K562 (cell line): Measurements from ENCODE around the gene MGAT4B. TPM values are rescaled to one million over a fixed set of nuclear protein-coding genes. Genes with fewer than 3 reads are reported as not detected.
A peak's percentile ranks its signal among the peaks of the same experiment; 100 is the strongest.

ENCODE experiments used
- ATF3 ChIP-seq, 2 experiments: fragments of 450-650 bp in 1 of 2; sonication (generic) in 1 of 2; formaldehyde crosslinking in 1 of 2; IDR thresholded peaks in 1 of 2; conservative IDR thresholded peaks in 1 of 2; 2 replicates each; pipeline versions ENCODE4 v1.6.1 to v1.8.1; 2016 to 2023; ENCODE audit warnings: mild to moderate bottlenecking in 2 of 2, moderate library complexity in 2 of 2, inconsistent platforms in 1 of 2, missing genetic modification reagents in 1 of 2
- BACH1 ChIP-seq: fragments of 200-800 bp; sonication (Bioruptor generic); IDR thresholded peaks from 2 replicates; pipeline ENCODE4 v1.6.1; 2016; ENCODE audit warnings: missing genetic modification characterization, missing compliant biosample characterization
- BCL6 ChIP-seq: fragments of 250-450 bp; sonication (Bioruptor Pico); IDR thresholded peaks from 2 replicates; pipeline ENCODE4 v1.4.0; 2020
- BRD4 ChIP-seq: fragments of 200-600 bp; sonication (generic); IDR thresholded peaks from 2 replicates; pipeline ENCODE4 v1.6.1; 2017; ENCODE audit warnings: inconsistent platforms
- CBFB ChIP-seq: sonication (generic); formaldehyde crosslinking; IDR thresholded peaks from 2 replicates; pipeline ENCODE4 v1.4.0; 2020; ENCODE audit warnings: mild to moderate bottlenecking, missing genetic modification reagents
- CHD4 ChIP-seq: fragments of 200-600 bp; sonication (generic); IDR thresholded peaks from 3 replicates; pipeline ENCODE4 v1.6.1; 2012; ENCODE audit warnings: low read depth, mild to moderate bottlenecking, mixed read lengths, low read length, inconsistent platforms; ENCODE audit not compliant: insufficient read depth, insufficient replicate concordance, poor library complexity, severe bottlenecking
- CREB3 ChIP-seq: fragments of 450-650 bp; conservative IDR thresholded peaks from 2 replicates; pipeline ENCODE4 v1.6.1; 2016; ENCODE audit warnings: missing genetic modification characterization, low read depth, mild to moderate bottlenecking, missing compliant biosample characterization, moderate library complexity
- CSDE1 ChIP-seq, 2 experiments: fragments of 450-650 bp; IDR thresholded peaks; 2 replicates each; pipeline ENCODE4 v1.6.1; 2016; ENCODE audit warnings: mild to moderate bottlenecking in 1 of 2
- E2F8 ChIP-seq: fragments of 450-650 bp; IDR thresholded peaks from 2 replicates; pipeline ENCODE4 v1.7.1; 2018; ENCODE audit warnings: mild to moderate bottlenecking, low read depth; ENCODE audit not compliant: partially characterized antibody
- ETV5 ChIP-seq: sonication (generic); formaldehyde crosslinking; IDR thresholded peaks from 2 replicates; pipeline ENCODE4 v1.4.0; 2020; ENCODE audit warnings: low read depth, mild to moderate bottlenecking, missing genetic modification reagents
- HOXB6 ChIP-seq: fragments of 250-450 bp; sonication (Bioruptor Pico); IDR thresholded peaks from 2 replicates; pipeline ENCODE4 v1.5.1; 2022; ENCODE audit warnings: mild to moderate bottlenecking, borderline replicate concordance
- LEF1 ChIP-seq: fragments of 450-650 bp; IDR thresholded peaks from 2 replicates; pipeline ENCODE4 v1.6.1; 2016; ENCODE audit warnings: mild to moderate bottlenecking
- MED1 ChIP-seq: sonication (generic); formaldehyde crosslinking; IDR thresholded peaks from 2 replicates; pipeline ENCODE4 v1.8.1; 2023; ENCODE audit warnings: missing genetic modification reagents, borderline replicate concordance
- NCOA2 ChIP-seq, 2 experiments: fragments of 450-650 bp; IDR thresholded peaks; 2 replicates each; pipeline ENCODE4 v1.6.1; 2018; ENCODE audit warnings: mild to moderate bottlenecking in 2 of 2, moderate library complexity in 1 of 2; ENCODE audit not compliant: partially characterized antibody in 2 of 2
- POU5F1 ChIP-seq: fragments of 150-350 bp; IDR thresholded peaks from 2 replicates; pipeline ENCODE4 v1.6.1; 2014; ENCODE audit warnings: borderline replicate concordance, low read length, low read depth, mild to moderate bottlenecking; ENCODE audit not compliant: partially characterized antibody
- RUNX1 ChIP-seq: sonication (generic); IDR thresholded peaks from 2 replicates; pipeline ENCODE4 v1.6.1; 2016; ENCODE audit warnings: antibody characterized with exemption, low read depth
- SIN3A ChIP-seq, 2 experiments: fragments of 150-350 bp in 1 of 2; IDR thresholded peaks; 2 replicates each; pipeline ENCODE4 v1.6.1; 2011 to 2016; ENCODE audit warnings: borderline replicate concordance in 2 of 2, low read depth in 2 of 2, low read length in 2 of 2, mild to moderate bottlenecking in 2 of 2, moderate library complexity in 2 of 2; ENCODE audit not compliant: control insufficient read depth in 1 of 2
- SLC30A9 ChIP-seq: fragments of 250-450 bp; sonication (Bioruptor Pico); IDR thresholded peaks from 2 replicates; pipeline ENCODE4 v1.8.0; 2022; ENCODE audit warnings: mild to moderate bottlenecking, moderate library complexity
- SMC3 ChIP-seq: conservative IDR thresholded peaks from 2 replicates; pipeline ENCODE4 v1.6.1; 2011; ENCODE audit warnings: low read depth, low read length, improper control_type of control experiment; ENCODE audit not compliant: insufficient read depth
- TEAD1 ChIP-seq, 2 experiments: fragments of 450-650 bp in 1 of 2; sonication (generic) in 1 of 2; formaldehyde crosslinking; IDR thresholded peaks; 2 replicates each; pipeline versions ENCODE4 v1.4.0 to v1.8.0; 2020 to 2022; ENCODE audit warnings: mild to moderate bottlenecking in 2 of 2, missing genetic modification reagents in 1 of 2
- TGIF2 ChIP-seq: sonication (generic); formaldehyde crosslinking; IDR thresholded peaks from 2 replicates; pipeline ENCODE4 v1.8.1; 2022; ENCODE audit warnings: mild to moderate bottlenecking, missing genetic modification reagents, moderate library complexity
- WHSC1 ChIP-seq: IDR thresholded peaks from one replicate; pipeline ENCODE4 v1.6.1; 2012; ENCODE audit warnings: low read length, control low read depth, inconsistent platforms
- ZBTB17 ChIP-seq: fragments of 450-650 bp; formaldehyde crosslinking; IDR thresholded peaks from 2 replicates; pipeline ENCODE4 v1.4.0; 2020; ENCODE audit warnings: mild to moderate bottlenecking
- polyA plus RNA-seq, 8 experiments: library from polyadenylated mRNA; depleted of rRNA in 4 of 8; stranded (reverse) in 5 of 8; unstranded in 3 of 8; fragments of >200 nt; fragmentation: Nextera tagmentation in 2 of 8; fragmentation: Illumina TruSeq in 1 of 8; extraction: Ambion mirVana in 2 of 8; extraction: Trizol in 1 of 8; gene quantifications; 2 replicates each; pipeline versions ENCODE4 v1.2.1 to v1.2.3, GENCODE V29; 2011 to 2014; ENCODE audit warnings: inconsistent platforms in 1 of 8, missing spikeins in 1 of 8
- total RNA-seq, 7 experiments: library from RNA; depleted of rRNA in 6 of 7; stranded (reverse); fragments of >200 nt in 6 of 7; fragmentation: Illumina TruSeq in 2 of 7; extraction: Trizol in 2 of 7; gene quantifications; 2 replicates each; pipeline versions ENCODE4 v1.2.1 to v1.2.3, GENCODE V29; 2011 to 2021; ENCODE audit warnings: low replicate concordance in 1 of 7

MGAT4B gene
- total and polyA plus RNA-seq, 9 of the 15 experiments (the other 6 are each of a cell fraction or from before 2014, with no cell fraction given), result 0.34 to 133 (median 75.4) TPM

- TF ChIP-seq ETV5 (CRISPR knock-in tag) (0 out of 2 replicates have a peak, but pooled peaks have one; percentile 5), BCL6 (CRISPR knock-in tag) (no peak), POU5F1 (no peak), TEAD1 (CRISPR knock-in tag; IDR thresholded peaks at IDR 0.05) (0 out of 4 replicates have a peak, but pooled peaks of 1 of the 2 experiments have one; percentile 0), LEF1 (no peak), BRD4 (no peak), NCOA2 (IDR thresholded peaks at IDR 0.05; ENCODE audit: partially characterized antibody in 2 of 2) (no peak), HOXB6 (CRISPR knock-in tag) (no peak), ATF3 (IDR thresholded peaks at IDR 0.05) (no peak), ATF3 (CRISPR knock-in tag; conservative IDR thresholded peaks at IDR 0.05) (peak; percentile 44; the same call in 1 of the 2 replicates), WHSC1 (no peak), ZBTB17 (CRISPR knock-in tag) (peak; percentile 40; the same call in 1 of the 2 replicates), CREB3 (tag) (no peak), RUNX1 (no peak), E2F8 (no peak), MED1 (CRISPR knock-in tag) (no peak), CHD4 (no peak), CSDE1 (IDR thresholded peaks at IDR 0.05) (no peak), CBFB (peak; percentile 76), SLC30A9 (CRISPR knock-in tag) (no peak), BACH1 (tag) (no peak), SMC3 (no peak), SIN3A (IDR thresholded peaks at IDR 0.05; ENCODE audit: borderline replicate concordance in 2 of 2, control insufficient read depth in 1 of 2, low read depth in 2 of 2, low read length in 2 of 2) (peak in 1 of 2 experiments; percentile 39; a peak in 1 of 4 replicates), TGIF2 (CRISPR knock-in tag) (peak; percentile 91)
Observed at GRCh38 chr5:179821298-179822058, 14.8 kb upstream of the MGAT4B start (continued).
